Right ventricle myocardium superior (tissue), 1 donor: ENCODE measurements around the gene DNAJC27. TPM values are rescaled to one million over a fixed set of nuclear protein-coding genes. Genes with fewer than 3 reads are reported as not detected.

Experiments
- ATAC-seq: fragments of 200-7000 bp; cut with Tn5 transposase; one replicate; pipeline ENCODE4 v1.9.1; 2020; ENCODE audit warnings: mild to moderate bottlenecking; ENCODE audit not compliant: poor library complexity
- DNase-seq: peaks from one replicate; pipeline ENCODE4 v3.0.0-alpha.2; 2020
- intact Hi-C: fragments of 100-400 bp; cut with DNase I; formaldehyde crosslinking; loops from one replicate; pipeline ENCODE4 v1.11.2; 2022
- total RNA-seq: library from RNA; stranded (reverse); fragmentation: NEBNext Ultra II Directional; extraction: Animal tissue kit (Norgen Biotek cat#: 25700); gene quantifications from one replicate; pipeline ENCODE4 v1.2.1, GENCODE V29; 2021
- donor health status: DM: no; HTN: yes; CAD: no; lungs with severe emphysema.

DNAJC27 gene
- total RNA-seq, 1 donor from 2014 or later, result 8.5 TPM

DNA sequence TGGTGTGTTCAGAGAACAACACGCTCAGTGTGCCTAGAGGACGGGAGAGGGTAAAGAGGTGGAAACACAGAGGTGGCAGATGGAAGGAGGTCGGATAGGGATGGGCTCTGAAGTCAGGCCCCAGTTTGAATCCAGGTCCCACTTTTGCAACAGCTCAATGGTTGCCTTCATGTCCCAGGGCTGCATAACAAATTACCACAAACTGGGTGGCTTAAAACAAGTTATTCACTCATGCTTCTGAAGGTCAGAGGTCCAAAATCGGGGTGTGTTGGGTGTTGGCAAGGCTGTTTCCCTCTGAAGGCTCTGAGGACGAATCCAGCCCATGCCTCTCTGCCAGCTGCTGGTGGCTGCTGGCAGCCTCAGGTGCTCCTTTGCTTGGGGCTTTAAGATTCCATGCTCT lies 39.0 kb downstream of the DNAJC27 start:
- intact Hi-C loops, result no loop called here
- ATAC-seq (no peak), DNase-seq (no peak)

DNA sequence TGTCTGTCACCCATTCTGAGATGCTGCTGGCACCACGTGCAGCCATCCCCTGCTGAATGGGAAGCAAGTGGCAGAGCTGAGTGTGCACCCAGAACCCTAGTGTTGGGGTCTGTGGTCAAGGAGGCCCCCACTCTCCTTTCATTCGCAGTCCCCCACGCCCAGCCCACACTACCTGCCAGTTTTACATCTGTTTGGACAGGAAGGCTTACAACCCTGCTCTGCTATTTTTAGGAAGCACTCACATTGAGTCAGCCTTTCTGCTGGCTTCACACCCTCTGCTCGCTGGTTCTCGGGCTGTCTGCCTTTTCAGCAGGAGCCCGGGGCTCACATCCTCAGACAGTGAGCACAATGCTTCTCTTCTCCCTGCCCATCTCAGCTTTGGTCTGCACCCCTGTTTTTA lies 41.0 kb downstream of the DNAJC27 start:
- intact Hi-C loops, result no loop called here
- ATAC-seq, result peak; percentile 39
- no peak for DNase-seq

DNA sequence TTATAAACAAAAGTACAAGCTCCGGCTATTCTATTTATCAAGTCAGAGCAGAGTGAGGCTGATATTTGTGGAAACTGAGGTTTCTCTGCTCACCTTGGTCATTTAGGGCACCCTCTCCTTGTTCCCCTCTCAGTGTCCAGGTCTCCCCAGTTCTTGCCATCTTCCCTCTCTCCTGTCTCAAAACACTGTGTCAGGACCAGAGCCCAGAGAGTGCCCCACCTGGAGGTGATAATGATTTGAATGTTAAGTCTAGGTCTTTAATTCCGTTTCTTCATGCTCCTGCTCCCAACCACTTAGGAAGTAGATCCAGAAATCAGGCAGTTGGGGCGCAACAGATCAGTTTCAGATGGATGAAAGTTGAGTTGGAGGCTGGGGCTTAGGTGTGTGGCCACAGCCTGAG lies 42.5 kb downstream of the DNAJC27 start:
- DNase-seq, result no peak
- no peak for ATAC-seq
- intact Hi-C loops, result no loop called here

DNA sequence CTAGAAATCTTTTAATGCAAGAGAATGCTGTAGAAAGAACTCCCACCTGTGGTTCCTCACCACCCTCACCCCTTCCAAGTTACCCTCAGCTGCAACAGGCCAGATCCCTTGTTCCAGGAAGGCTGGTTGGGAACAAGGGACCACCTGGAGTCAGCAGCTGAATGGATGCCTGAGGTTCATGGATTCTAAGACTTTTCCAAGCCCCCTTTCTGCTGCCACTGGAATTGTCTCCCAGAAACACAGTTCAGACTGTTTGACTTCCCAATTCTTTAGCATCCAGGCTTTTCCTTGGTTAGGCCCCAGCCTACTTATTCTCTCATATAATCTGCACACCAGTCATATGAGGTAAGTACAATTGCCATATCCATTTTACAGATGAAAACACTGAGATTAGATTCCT lies 43.7 kb downstream of the DNAJC27 start:
- intact Hi-C loops, result no loop called here
- no peak for DNase-seq
- no peak for ATAC-seq

DNA sequence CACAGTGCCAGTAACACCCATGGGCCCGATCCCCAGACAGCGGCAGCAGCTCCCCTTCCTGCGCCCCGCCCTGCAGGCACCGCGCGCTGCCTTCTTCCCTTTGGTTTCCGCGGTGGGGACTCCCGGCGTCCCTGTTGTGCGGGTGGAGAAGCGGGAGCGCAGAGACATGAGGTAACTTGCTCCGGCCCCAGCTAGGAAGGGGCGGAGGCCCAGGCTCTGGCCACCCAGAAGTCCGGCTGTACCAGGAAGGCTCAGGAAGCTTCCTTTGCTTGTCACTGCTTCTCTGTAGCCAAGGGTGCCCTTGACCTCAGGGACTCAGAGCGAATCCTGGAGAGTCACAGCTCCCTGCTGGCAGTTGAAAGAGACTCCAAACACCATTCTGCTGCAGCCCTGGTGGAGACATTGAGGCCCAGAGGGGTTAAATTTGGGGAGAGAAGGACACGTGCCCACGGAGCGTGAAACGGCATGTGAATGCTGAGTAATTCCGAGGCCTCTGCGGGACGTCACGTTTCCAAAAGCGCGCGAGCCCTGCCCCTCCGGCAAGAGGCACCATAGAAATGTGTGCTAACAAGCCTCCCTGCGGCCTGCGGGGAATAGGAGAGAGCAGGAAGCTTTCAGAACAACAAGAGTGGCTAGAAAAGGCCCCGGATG lies 45.0 kb downstream of the DNAJC27 start:
- ATAC-seq (peak; percentile 84), DNase-seq (peak; percentile 88)
- intact Hi-C loops, result no loop called here

DNA sequence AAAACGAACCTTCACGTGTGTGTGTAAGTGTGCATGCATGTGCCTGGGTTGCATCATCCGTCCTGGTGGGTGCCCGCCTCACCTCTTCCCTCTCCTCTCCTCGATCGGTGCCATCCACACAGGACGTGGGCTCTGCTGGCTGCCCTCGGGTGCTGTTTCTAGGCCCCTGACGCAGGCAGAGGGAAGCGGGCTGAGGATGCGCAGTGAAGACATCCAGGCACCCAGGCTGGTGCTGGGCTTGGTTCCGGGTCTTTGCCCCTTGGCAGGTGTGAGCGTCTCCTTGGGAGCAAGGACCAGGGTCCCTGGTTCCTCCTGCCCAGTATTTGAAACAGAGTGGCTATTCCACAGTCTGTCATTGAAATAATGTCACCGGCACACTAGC lies 45.5 kb downstream of the DNAJC27 start:
- no peak for DNase-seq
- ATAC-seq, result peak; percentile 3
- intact Hi-C loops, result no loop called here

DNA sequence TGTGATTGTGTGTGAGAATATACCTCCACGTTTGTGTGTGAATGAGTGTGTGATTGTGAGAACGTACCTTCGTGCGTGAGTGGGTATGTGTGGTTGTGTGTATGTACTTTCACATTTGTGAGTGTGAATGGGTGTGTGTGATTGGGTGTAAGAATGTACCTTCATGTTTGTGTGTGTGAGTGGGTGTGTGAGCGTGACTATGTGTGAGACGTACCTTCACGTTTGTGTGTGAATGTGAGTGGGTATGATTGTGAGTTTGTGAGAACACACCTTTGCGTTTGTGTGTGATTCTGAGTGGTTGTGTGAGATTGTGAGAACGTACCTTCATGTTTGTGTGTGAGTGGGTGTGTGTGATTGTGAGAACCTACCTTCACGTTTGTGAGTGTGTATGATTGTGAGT lies 45.9 kb downstream of the DNAJC27 start:
- no peak for ATAC-seq
- intact Hi-C loops, result no loop called here
- DNase-seq, result no peak

DNA sequence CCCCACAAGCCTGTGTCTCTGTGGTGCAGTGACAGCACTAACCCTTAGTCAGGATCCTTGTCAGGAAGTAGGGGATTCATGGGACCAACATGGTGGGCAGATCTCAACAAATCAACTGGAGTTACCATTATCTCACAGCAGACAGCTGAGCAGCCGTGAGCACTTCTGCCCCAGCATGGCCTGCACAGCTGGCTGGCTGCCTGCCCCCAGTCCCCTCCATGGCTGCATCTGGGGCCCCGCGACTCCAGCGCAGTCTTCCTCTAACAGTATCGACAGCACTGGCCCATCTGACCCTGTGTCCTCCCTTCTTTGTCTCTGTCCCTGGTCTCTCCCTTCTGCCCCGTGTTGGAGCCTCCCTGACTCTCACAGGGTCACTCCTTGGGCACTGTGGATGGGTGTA lies 47.0 kb downstream of the DNAJC27 start:
- DNase-seq, result no peak
- intact Hi-C loops, result no loop called here

DNA sequence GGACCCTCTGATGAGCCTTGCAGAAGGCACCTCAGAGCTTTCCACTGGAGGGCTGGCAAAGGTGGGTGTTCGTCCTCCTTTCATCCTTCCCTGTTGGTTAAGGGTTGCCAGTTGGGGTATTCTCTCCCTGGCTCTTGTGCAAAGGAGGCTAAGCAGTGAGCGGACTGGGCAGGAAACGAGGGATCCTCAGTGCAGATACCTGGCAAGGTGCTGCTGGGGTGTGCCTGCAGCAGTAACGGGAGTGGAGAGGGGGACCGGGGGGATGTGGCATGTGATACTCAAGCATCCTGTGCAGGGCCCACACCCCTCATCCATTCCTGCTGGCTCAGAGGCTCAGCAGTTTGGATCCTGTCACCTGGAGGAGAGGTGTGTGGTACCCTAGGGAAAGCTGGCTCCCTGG lies 47.5 kb downstream of the DNAJC27 start:
- ATAC-seq (no peak), DNase-seq (no peak)
- intact Hi-C loops, result no loop called here

More for the DNA sequence above, 47.0 kb downstream of the DNAJC27 start:
- ATAC-seq, result no peak

DNA sequence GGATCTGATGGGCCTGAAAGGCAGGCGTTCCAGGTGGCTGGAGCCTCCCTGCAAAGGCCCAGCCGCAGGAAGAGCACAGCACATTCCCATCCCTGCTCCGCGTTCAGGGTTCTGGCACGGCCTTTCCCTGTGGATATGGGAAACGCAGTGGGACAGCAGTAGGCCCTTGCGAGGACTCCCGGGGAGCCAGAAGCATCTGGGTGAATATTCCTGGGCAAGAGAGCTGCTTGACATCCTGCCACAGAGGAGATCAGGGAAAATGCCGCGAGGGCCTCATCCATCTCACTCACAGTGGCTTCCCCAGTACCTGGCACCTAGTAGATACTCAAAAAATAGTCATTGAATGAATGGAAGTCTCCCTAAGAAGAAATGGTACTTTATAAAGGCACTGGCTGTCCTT lies 48.6 kb downstream of the DNAJC27 start:
- DNase-seq (no peak), ATAC-seq (no peak)

DNA sequence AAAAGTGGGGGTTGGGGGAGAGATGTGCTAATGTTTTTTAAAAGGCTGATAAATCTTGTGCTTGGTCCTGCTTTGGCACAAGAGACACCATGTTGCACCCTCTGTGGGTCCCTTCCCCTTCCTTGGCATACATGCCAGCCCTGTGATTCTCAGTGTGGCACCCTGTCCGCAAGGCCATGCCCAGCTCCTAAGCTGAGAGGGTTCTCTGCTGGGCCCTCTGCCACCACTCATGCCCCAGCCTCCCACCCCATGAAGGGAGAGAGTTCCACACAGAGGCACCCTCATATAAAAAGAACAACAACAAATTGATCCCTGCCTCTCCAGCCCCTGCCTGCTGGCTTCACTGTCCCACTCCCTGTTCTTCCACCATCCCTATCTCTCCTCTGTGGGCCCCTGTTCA lies 49.2 kb downstream of the DNAJC27 start:
- intact Hi-C loops, result no loop called here
- DNase-seq (no peak), ATAC-seq (no peak)

More for the DNA sequence above, 48.6 kb downstream of the DNAJC27 start:
- intact Hi-C loops, result no loop called here

DNA sequence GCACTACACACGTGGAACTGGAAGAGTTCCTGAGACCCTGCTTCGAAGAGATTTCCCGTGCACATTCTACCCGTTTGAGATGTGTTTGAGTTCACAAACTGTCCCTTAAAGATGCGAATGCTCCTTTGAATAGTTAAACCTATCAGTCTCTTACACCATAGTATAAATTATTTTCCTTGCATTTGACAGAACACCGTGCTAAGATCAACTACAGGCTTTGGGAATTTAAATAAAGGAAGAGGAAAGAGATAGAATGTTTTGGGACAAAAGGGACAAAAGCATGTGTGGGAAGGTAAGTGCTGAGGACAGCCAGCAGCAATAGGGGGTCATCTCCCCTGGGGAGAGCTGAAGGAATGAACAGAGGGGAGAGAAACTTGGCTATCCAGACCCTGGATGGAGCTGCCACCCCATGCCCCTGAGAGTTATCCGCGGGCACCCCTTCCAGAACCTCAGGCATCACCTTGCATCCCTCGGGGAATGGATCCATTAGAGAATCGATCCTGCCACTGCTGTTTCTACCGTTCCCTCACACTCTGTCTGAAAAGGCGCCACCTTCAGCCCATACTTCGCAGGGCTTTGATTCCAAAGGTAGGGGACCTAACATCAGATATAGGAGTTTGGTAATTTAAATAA lies 50.8 kb downstream of the DNAJC27 start:
- ATAC-seq, result no peak
- intact Hi-C loops, result no loop called here
- no peak for DNase-seq

DNA sequence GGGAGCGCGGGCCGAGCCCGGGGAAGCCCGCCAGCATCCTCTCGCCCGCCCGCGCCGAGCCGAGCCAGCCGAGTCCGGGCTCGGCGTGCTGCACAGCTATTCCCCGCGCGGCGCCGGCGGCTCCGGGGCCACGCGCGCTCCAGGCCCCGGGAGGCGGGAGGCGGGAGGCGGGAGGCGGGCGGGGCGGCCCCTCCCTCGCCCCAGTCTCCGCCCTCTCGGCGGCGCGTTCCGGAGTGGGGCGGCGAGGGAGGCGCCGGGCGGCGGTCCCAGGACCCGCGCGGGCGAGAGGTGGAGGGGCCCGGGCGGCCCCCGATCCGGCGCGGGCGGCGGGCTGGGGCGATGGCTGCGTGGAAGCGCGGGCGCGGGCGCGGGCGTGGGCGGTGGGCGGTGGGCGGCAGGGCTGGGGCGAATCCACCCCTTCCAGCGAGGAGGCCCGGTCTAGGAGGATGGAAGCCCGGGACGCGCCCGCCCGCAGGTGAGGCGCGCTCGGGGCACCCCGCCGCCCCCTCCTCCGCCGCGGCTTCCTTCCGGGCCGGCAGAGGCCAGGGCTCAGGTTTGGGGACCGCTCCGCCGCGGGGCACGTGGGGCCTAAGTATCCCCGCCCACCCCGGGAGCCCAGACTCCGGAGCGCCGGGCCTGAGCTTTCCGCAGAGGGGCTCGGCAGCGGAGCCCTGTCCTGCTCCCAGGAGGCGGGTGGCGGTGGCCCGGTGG lies 51.5 kb downstream of the DNAJC27 start, which contains the start of gene ADCY3:
Gene ADCY3, minus strand, starts transcription at position 140 of the 711 bp plus-strand sequence. CDS start 1,250 bp downstream, outside the sequence.
- ATAC-seq (peak; percentile 79), DNase-seq (peak; percentile 72)
- intact Hi-C loops, result no loop called here

DNA sequence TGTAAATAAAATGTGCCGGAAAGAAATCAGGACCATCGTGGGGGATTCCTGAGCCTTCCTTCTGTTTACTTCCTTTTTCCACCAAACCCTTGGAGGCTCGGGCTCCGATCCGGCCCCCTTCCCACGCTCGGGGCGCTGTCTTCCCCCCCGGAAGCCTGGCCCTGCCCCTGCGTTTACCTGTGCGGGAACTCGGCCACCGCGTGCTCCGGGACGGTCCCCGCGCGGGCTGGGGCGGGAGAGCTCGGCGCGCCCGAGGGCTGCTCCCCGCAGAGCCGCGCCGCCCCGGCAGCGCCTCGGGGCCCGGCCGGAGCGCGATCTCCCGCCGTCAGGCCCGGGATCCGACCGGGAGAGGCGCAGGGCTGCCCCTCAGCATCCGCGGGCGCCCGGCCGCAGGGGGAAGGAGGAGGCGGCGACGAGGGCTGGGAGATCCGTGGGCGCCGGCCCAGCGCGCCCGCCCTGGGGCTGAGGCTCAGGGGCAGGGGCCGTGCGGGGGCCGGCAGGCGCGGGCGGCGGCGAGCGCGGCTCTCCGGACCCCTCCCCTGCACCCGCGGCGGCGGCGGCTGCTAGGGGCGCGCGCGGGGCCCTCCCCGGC lies 52.2 kb downstream of the DNAJC27 start:
- intact Hi-C loops, result no loop called here
- DNase-seq, result no peak
- no peak for ATAC-seq

DNA sequence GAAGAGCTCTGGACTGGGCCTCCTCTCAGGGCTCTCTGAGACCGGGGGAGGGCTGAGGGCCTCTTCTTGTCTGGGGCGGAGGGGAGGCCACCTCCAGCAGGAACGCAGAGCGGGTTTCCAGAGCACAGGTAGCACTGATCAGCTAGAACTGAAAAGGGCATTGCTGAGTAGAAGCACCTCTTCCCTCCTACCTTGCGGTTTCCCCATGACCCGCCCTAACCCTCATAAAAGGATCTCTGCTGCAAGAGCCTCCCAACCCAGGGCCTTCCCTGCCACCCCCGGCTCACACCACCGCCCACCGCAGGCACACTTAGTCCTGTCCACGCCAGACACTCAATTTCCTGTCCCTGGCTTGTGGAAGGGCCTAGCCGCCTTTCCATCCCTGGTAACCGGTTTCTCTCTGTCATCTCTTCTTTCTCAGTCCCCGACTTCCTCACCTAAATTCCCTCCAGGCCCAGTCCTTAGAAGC lies 52.7 kb downstream of the DNAJC27 start:
- DNase-seq (no peak), ATAC-seq (peak; percentile 10)
- intact Hi-C loops, result no loop called here

DNA sequence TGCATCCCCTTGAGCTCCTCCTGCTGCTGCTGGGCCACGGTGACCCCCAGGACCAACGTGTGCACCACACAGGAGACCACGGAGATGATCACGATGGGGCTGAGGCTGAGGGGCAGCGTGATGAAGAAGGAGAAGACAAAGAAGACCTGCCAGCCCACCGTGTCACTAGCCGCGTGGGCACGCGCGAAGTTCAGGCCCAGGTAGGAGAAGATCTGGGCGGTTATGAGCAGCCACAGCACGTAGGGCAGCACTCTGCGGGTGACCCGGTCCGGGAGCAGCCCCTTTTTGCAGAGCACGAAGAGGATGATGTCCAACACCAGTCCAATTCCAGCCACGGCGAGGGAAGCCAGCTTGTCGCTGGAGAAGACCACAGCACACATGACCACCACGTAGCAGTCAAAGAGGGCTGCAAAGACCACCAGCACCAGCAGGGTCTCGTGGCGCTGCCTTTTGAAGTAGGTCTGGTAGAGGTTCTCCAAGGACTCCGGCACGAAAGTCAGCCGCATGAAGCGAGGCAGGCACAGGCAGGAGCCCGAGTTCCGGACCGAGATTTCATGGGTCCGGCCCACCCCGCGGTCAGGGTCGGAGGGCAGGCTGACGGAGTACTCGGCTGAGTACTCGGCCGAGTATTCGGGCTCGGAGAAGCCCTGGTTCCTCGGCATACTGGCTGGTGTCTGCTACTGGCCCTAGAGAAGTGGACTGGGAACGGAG lies 53.3 kb downstream of the DNAJC27 start:
- ATAC-seq, result no peak

DNA sequence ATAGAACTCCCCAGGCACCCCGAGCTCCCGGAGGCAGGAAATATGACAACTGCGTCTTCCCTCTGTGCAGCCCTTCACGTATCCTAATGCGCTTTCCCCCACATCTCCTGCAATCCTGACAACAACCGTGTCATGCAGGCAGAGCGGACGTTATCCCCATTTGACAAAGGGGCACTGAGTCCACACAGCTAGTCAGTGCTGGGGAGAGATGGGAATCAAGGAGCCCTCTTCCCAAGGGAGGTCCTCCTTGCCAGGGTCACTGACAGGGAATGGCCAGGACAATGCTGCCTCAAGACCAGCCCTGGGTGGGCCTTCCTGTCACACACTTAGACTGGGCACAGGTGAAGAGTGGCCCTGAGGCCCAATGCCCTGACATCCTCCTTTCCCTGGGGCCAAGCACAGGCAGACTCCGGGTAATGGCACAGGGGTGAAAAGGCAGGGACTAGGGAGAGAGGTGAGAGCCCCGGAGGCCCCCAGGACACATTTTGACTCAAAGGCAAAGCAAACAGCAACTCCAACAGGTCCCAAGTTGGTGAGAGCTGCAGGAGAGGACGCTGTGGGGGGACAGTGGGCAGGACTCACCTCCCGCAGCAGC lies 53.9 kb downstream of the DNAJC27 start:
- ATAC-seq, result no peak
- intact Hi-C loops, result no loop called here
- DNase-seq, result no peak

More for the DNA sequence above, 53.3 kb downstream of the DNAJC27 start:
- intact Hi-C loops, result no loop called here
- DNase-seq, result no peak

DNA sequence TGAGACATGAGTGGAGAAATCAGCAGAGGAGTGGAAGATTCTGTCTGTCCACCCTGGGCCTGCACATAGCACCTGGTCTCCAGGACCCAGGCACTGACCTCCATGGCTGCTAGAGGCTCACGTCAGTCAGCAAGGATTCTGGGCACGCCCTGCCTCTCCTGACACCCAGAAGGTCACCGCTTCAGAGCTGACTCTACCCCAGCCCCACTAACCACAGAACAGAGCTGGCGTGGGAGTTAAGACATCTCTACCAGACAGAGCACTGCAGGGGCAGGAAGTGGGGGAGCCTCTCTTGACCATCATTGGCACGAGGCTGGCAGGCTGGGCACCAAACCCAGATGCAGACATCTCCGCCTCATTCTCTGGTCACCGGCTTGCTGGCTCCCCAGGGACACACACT lies 54.7 kb downstream of the DNAJC27 start:
- ATAC-seq, result no peak
- intact Hi-C loops, result no loop called here
- no peak for DNase-seq

DNA sequence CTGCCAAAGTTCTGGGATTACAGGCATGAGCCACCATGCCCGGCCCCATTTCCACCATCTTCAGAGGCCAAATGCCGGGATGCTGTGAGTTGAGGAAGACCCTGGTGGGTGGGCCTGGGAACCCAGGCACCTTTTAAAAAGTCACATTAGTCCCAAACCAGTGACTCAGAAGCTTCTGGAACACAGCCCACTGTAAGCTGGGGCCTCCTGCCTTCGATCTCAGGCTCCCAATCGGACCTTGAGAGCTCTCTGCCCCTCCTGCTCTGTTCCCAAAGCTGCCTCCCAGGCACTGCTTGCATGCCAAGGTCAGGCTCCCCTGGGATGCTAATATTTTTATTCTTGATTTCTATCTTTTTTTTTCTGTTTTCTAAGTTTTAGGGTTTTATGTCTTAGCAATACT lies 56.0 kb downstream of the DNAJC27 start:
- intact Hi-C loops, result no loop called here
- DNase-seq (no peak), ATAC-seq (no peak)
